GM18873 (cell line): Measurements from ENCODE around the gene KLHL28.
"Not testable (repeated sequence)": the region's sequence is repeated elsewhere in the genome, so short reads cannot be mapped to it uniquely, and the experiment has no call there.

ENCODE experiments used
- ATAC-seq: cut with Tn5 transposase; IDR thresholded peaks from one replicate; pipeline ENCODE4 v1.9.1; 2021; ENCODE audit warnings: mild to moderate bottlenecking, moderate library complexity, moderate number of reproducible peaks; ENCODE audit not compliant: unreplicated experiment, low FRiP score

The KLHL28 gene

DNA sequence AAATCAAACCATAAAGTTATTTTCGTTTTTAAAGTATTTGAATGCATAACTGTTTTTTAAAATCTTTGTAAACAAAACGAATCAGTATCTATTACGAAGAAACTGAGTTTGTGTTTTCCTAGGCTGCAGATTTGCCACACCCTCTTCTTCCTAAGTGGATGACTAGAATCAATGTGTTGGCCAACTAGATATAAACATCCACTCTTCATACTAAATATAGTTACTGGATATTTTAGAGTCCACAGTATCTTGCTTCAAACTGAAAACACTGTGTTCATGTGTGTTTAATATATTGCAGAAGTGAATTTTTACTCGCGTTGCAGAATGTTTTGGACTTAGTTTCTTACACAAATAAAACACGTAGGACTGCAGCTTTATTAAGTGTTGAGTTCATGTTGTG is 63.2 kb downstream of the KLHL28 start:
- no peak for ATAC-seq

DNA sequence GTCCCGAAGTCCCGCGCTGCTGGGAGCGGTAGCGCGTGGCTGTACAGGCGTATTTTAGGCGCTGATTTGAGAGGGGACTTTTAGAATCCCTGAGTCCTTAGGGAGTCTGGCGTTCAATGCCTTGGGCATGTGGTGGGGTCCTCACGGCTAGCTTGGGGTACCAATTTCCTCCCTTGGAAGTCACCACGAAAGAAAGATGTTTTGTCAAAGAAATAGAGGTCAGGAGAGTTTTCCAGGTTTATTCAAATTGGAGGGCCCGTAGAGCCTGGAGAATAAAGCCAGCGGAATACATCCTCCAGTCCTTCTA is 63.9 kb downstream of the KLHL28 start:
- no peak for ATAC-seq

DNA sequence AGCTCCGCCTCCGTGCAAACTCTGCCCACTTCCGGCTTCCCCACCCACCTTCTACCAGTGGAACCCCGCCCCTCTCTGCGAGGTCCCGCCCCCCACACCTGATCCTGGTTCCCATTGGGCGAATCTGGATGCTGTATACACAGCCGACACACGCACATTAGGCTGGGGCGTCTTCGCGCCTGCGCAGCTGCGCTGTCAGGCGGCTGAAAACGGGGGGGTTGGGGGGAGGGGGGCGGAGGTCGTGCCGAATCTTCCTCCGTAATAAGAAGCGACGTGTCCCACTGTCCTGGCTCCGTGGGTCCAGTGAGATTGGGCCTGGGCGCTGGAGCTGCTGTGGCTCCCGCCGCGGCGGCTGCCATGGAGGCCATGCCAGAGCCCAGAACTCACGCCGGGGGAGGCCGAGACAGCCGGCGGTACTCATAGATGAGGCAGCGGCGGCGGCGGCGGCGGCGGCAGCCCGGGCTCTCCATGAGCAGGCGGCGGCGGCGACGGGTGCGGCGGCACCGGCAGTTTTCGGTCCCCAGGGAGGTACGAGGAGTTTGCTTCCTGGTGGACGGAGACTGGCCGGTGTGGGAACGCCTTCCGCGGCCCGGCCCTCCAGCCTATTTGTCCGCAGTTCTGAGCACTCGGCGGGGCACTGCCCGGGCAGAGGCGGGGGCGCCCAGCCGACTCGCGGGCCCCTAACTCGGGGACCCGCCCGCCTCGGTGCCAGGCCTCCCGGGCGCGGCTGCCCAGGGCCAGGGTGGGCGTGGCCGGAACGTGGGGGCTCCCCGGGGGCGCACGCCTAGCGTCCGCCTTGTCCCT is 64.5 kb downstream of the KLHL28 start:
- peak; percentile 92 for ATAC-seq

- peak; percentile 7 for ATAC-seq
Measured at GRCh38 chr14:44896275-44897040, 65.3 kb downstream of the KLHL28 start.

GRCh38 chr14:44895716-44896115 is 66.0 kb downstream of the KLHL28 start:
- no peak for ATAC-seq

DNA sequence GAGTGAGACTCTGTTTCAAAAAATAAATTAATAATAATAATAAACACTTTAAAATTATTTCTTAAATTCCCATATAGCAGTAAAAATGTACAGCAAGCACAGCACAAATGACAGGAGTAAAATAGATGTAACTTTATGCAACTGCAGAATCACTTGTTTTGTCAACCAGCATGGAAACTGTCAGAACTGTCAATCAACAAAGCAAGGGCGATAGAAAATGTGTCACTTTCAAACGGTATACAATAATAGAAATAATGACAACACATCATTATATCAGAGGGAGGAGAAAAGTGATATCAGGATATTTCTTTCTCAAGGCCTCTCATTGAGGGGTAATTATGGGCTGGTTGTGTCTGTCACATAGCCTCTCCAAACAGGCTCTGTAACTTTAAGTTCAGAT is 68.2 kb downstream of the KLHL28 start:
- no peak for ATAC-seq

GRCh38 chr14:44891726-44892372 is 69.9 kb downstream of the KLHL28 start:
- not testable (repeated sequence) for ATAC-seq

GRCh38 chr14:44889595-44890471 is 71.9 kb downstream of the KLHL28 start:
- ATAC-seq: no peak

DNA sequence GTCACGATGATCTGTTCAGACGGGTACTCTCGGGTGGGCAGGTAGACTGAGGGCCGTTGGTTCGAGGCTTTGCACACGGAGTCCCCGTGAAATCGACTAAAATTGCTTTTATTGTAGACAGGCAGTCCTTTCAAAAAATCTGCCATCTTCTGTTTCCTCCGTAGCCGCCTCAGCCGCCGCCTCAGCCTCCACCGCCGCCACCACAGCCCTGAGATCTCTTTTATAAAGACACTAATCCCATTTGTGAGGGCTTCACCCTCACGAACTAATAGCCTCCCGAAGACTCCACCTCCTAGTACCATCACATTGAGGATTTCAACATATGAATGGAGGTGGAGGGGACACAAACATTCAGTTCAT is 74.2 kb downstream of the KLHL28 start:
- no peak for ATAC-seq

- no peak for ATAC-seq
Measured at GRCh38 chr14:44886860-44887595, 74.7 kb downstream of the KLHL28 start.

DNA sequence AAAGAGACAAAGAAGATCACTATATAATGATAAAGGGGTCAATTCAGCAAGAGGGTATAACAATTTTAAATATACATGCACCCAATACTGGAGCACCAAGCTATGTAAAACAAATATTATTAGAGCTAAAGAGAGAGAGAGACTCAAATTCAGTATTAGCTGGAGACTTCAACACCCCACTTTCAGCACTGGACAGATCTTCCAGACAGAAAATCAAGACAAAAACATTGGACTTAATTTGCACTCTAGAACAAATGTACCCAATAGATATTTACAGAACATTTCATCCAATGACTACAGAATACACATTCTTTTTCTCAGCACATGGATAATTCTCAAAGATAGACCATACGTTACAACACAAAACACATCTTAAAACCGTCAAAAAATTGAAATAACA is 81.0 kb downstream of the KLHL28 start:
- no peak for ATAC-seq
